Panc1 (cell line): Measurements from ENCODE around the gene SUSD4.

Experiments used
- CTCF ChIP-seq: fragments of 450-650 bp; IDR thresholded peaks from 2 replicates; pipeline ENCODE4 v1.5.1; 2017; ENCODE audit warnings: mild to moderate bottlenecking
- POLR2AphosphoS5 ChIP-seq: IDR thresholded peaks from 2 replicates; pipeline ENCODE4 v1.6.1; 2012; ENCODE audit warnings: mild to moderate bottlenecking, low read depth, low read length, moderate library complexity
- TCF7L2 ChIP-seq: IDR thresholded peaks from 2 replicates; pipeline ENCODE4 v1.6.1; 2011; ENCODE audit warnings: mild to moderate bottlenecking, low read depth, low read length, inconsistent platforms

DNA sequence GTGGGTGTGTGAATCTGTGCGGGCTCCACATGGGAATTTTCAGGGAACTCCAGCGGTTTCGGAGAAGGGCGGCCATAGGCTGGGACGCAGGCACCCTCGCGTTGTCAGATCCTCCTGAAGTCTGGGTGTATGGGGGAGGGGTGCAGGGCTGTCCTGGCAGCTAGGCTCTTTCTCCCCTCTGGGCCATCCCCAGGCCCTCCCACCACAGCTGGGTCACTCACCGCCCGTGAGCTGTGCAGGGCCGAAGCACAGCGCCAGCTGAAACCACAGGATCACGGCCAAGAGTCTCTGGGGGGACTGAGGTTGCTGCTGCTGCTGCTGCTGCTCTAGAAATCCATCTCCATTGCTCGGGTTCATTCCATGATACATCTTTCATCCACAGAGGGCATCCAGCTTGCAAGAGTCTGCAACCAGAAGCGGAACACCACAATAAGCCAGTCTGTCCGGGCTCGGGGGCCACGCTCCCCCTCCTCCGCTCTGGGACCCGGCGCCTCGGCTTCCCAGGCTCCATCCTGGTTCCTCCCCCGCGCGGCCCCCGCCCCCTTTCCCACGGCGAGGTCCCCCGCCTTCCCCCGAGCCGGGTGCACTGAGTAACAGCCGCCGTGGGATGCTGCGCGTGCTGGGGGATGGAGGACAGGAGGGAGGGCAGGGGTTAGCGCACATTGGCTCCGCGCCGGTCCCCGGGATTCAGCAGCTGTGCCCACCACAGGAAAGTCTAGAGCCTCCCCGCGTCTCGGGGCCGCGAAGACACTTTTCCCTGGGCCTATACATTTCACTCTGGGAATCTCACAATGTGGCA is 720 bp downstream of the SUSD4 start:
- TF ChIP-seq CTCF (no peak), POLR2AphosphoS5 (no peak), TCF7L2 (no peak)
